GM19043 (cell line): ENCODE measurements around the gene TMEM259.

ENCODE experiments used
- ATAC-seq: cut with Tn5 transposase; IDR thresholded peaks from one replicate; pipeline ENCODE4 v1.9.1; 2021; ENCODE audit warnings: low read depth; ENCODE audit not compliant: unreplicated experiment

Gene TMEM259

DNA sequence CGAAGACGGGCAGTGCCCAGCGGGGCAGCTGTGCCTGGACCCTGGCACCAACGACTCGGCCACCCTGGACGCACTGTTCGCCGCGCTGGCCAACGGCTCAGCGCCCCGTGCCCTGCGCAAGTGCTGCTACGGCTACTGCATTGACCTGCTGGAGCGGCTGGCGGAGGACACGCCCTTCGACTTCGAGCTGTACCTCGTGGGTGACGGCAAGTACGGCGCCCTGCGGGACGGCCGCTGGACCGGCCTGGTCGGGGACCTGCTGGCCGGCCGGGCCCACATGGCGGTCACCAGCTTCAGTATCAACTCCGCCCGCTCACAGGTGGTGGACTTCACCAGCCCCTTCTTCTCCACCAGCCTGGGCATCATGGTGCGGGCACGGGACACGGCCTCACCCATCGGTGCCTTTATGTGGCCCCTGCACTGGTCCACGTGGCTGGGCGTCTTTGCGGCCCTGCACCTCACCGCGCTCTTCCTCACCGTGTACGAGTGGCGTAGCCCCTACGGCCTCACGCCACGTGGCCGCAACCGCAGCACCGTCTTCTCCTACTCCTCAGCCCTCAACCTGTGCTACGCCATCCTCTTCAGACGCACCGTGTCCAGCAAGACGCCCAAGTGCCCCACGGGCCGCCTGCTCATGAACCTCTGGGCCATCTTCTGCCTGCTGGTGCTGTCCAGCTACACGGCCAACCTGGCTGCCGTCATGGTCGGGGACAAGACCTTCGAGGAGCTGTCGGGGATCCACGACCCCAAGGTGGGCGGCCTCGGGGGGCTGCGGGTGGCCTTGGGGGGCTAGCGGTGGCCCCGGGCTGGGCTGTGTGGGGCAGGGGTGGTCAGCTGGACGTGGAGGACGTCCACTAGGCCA lies 15.9 kb downstream of the TMEM259 start:
- ATAC-seq = no peak

DNA sequence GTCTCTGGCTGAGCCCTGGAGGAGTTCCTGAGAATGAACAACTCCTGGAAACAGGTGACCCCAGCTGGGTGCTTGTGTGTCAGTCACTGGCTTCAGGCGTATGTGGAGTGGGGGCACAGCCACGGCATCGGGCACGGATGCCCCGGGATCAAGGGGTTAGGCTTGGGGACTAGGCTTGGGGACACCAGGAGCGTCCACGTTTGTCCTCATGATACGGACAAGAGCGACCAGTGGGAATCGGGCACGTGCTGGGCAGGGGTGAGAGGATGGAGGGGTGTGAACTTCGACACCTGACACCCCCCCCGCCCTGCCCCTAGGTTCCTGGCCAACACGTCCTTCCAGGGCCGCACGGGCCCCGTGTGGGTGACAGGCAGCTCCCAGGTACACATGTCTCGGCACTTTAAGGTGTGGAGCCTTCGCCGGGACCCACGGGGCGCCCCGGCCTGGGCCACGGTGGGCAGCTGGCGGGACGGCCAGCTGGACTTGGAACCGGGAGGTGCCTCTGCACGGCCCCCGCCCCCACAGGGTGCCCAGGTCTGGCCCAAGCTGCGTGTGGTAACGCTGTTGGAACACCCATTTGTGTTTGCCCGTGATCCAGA lies 16.6 kb downstream of the TMEM259 start:
- no peak for ATAC-seq

DNA sequence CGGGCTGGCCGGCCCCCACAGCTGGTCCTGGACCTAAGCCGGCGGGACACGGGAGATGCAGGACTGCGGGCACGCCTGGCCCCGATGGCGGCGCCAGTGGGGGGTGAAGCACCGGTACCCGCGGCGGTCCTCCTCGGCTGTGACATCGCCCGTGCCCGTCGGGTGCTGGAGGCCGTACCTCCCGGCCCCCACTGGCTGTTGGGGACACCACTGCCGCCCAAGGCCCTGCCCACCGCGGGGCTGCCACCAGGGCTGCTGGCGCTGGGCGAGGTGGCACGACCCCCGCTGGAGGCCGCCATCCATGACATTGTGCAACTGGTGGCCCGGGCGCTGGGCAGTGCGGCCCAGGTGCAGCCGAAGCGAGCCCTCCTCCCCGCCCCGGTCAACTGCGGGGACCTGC lies 17.6 kb downstream of the TMEM259 start:
- no peak for ATAC-seq

DNA sequence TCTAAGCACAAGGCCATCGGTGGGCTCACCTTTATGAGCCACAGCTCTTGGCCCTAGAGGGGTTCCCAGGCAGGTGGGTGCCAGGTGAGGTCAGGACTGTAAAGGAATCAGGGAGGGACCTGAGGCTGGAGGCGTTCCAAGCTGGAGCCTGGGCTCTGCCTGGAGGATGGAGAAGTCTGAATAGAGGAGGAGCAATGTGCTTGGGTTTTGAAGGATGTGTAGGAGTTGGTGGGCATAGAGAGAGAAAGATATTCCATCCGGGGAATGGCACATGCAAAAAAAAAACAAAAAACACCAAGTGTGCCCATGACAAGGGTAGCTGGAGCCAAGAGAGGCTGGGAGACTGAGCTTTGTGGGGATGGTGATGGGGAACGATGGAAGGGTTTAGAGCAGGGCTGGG lies 18.3 kb downstream of the TMEM259 start:
- ATAC-seq = no peak

DNA sequence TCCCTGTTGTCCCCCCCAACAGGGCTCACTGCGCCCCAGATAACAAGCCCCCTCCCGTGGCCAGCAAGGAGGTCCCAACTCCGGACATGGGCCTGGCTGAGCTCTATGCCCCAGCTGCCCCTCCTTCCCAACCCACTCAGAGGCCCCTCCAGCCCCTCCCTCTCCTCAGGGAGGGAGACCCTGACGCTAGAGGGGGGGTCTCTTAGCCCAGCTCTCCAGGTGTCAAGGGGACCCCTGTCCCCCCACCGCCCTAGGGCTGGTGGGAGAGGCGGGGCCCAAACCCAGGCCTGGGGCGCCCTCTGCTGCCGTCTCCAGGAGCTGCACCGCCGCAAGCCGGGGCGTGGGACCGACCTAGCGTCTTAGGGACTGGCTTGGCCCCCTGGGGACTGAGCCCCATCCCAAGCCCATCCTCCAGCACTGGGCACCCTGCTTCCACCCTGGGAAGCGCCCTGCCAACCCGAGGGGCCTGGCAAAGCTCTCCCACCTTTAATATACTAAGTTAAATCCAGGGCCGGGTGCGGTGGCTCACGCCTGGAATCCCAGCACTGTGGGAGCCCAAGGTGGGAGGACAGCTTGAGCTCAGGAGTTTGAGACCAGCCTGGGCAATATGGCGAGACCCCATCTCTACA lies 19.3 kb downstream of the TMEM259 start:
- no peak for ATAC-seq

GRCh38 chr19:1000591-1001537 lies 20.1 kb downstream of the TMEM259 start:
- ATAC-seq = no peak

GRCh38 chr19:1000095-1000494 lies 20.8 kb downstream of the TMEM259 start, which contains the start of gene GRIN3B:
TSS of gene GRIN3B (plus strand) at chr19:1000419. CDS start at chr19:1000438, 19 bp downstream.
- ATAC-seq = no peak

GRCh38 chr19:999379-999719 lies 21.6 kb downstream of the TMEM259 start:
- no peak for ATAC-seq

DNA sequence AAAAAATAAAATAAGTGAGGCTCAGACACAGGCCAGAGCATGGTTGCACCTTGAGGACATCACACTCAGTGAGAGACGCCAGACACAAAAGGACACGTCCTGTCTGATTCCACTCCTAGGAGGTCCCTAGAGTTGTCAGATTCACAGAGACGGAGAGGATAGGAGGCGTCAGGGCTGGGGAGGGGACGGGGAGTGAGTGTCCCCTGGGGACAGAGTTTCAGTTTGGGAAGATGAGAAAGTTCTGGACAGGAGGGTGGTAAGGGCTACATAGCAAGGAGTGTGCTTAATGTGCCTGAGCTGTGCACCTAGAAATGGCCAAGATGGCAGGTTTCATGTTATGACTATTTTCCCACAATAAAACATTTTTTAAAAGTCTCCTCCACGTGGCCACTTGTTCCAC lies 22.9 kb downstream of the TMEM259 start:
- ATAC-seq = no peak

DNA sequence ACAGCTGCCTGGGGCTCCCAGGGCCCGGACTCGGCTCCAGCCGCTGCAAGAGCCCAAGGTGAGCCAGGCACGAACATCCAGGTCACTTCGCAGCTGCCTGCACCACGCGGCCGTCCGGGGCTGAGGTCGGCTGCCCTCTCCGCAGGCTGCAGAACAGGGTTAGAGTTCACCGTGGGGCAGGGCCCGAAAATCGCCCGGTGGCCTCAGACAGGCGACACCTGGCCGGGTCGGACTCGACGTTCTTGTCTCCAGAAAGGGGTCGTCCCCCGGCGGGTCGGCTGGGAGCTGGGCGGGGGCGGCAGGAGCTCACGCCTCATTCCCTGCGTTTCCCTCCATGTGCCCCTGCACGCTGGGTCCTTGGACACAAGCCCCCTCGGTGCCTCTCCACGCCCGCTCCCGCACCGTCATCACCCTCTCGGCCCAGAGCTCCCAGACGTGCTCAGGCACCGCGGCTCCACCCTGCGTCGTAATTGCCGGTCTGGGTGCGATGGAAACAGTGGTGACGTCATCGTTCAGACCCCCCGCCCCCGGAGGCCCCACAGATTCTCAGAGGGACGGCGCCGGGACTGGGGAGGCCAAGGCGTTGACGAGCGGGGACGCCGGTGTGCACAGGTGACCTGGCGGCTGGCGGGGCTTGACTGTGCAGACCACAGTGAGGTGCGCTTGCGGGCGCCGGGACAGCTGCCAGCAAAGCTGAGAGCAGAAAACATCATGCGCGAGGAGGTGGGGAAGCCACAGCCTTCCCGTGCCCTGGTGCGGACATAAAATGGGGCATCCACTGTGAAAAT lies 24.7 kb downstream of the TMEM259 start:
- ATAC-seq = no peak

DNA sequence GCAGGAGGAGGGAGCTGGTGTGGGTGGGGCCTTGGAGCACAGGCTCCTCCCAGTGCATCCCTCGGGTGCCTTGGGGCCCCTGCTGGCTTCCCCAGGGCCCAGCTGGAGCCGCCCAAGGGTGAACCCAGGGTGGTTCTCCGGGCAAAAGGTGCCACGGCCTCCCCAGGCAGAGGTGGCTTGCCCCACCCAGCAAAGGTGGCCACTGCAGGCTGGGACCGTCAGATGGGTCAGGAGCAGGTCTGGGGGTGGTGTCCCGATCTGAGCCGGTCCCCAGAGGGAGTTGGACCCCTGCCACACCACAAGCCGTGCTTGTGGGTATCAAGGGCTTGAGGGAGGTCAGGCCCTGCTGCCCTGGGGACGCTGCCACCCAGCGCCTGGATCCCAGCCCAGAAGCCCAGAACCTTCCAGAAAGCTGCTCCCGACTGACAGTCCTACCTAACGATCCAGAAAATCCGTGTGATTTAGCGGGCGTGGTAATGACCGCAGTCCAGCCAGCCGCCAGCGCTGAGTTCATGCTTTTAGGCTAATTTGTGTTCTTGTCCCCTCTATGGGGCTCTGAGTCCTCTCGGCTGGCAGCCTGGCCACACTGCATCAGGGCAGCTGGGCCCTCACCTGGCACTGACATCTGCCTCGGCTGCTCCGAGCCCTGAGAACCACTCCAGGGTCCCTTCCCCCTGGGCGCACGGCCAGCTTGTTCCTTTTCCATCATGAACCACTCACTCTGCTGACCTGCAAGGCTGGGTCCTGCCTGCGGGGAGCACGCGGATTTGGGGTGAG lies 25.7 kb downstream of the TMEM259 start:
- no peak for ATAC-seq

- ATAC-seq = no peak
Measured at GRCh38 chr19:994516-994915, 26.4 kb downstream of the TMEM259 start.

DNA sequence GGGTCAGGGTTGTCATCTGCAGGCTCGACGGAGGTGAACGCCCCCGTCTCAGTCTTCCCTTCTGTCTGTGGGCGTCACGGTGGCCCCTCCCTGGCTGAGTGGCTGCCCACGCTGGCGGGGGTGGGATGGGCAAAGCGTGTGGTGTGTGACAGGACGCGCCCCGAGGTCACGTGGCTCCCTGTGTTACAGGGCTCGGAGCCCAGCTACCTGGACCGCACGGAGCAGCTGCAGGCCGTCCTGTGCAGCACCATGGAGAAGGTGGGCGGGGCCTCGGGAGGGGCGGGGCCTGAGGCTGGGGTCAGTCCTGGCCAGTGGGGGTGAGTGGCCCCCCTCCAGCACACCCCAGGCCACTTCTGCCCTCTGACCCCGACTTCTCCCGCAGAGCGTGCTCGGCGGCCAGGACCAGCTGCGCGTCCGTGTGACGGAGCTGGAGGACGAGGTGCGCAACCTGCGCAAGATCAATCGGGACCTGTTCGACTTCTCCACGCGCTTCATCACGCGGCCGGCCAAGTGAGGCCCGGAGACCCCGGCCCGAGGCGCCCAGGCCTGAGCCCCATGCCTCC lies 27.0 kb downstream of the TMEM259 start:
- no peak for ATAC-seq

DNA sequence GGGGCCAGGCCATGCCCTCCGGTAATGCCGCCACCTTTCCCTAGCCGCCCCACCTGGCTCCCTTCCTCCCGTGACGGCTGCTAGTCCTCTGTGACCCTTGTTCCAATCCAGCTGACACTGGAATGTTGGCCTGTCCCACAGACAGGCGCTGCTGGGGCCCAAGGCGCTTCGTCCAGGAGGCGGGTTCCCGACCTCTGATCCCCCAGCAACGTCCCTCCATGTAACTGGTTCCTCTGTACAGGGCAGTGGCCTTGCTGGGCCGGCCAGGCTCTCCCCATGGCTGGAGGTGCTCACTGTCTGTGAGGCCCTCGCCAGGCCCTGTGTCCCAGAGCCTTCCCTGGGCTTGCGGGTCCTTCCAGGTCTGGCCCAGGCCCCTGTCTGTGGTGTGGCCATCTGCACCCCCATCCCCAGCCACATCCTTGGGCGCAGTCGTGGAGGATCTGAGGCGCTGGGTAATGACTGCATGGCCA lies 27.5 kb downstream of the TMEM259 start:
- ATAC-seq = no peak

DNA sequence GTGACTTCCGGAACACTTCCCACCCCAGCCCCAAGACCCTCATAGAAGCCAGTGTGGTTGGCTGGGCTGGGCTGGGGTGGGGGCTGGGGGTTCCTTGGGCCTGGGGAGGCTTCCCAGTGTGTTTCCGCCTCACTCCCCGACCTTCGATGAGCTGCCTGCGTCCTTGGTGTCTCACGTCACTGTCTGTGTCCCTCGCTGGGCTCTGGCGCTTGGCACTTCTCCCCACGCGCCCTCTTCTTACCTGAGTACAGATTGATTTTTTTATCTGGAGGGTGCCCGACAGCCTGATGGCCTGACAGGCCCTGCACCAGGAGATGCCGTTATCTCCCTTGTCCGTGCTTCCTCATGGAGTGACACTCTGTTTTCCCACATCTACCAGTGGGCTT lies 28.3 kb downstream of the TMEM259 start:
- ATAC-seq = no peak

- no peak for ATAC-seq
Measured at GRCh38 chr19:991932-992669, 28.8 kb downstream of the TMEM259 start.

GRCh38 chr19:991174-991931 lies 29.6 kb downstream of the TMEM259 start:
- no peak for ATAC-seq
